Activated CD8-positive, alpha-beta memory T cell treated with anti-CD3 and anti-CD28 coated beads, Interleukin-2, amount 50 U/mL, for 1 hour (primary cell): Measurements from ENCODE around the gene GAPDHS.

Experiments
- DNase-seq: peaks from one replicate; pipeline ENCODE4 v3.0.0-alpha.2; 2020; ENCODE audit errors: extremely low read depth

GAPDHS gene

DNA sequence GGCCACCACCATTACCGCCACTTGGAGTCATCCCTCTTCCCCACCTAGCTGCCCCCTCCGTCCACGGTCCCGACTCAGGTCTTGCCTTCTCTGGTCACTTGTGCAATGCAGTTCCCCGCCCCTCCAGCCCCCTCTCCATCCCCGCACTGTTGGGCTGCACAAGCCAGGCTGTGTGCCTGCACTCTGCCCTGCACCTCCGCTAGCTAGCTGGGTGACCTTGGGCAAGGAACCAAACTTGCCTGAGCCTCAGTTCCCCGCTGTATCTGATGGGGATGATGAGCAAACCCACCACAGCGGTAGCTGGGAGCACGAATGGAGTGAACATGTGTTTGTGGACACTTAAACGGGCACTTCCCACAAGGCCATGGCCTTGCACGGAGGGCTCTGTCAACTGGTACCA, 6.6 kb downstream of the GAPDHS start:
- DNase-seq = no peak

DNA sequence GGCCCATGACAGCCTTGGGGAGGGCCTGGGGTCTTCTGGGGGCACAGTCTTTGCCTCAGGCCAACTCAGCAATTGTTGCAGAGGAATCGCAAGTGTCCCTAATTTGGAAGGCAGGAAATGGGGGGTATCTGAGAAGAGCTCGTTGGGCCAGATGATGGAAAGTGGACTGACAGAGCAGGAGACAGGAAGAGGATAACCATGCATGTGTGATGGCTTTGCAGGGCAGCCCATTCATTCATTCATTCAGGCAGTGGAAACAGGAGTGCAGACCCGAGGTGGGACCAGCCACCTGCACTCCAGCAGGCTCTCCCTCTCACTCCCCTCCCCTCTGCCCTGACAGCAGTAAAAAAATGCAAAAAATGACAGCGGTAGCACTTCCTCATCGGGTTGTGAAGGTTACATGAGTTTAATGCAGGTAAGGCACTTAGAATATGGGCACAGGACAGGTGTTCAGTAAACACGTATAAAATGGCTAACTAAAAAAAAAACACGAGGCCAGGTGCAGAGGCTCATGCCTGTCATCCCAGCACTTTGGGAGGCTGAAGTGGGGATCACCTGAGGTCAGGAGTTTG, 7.2 kb downstream of the GAPDHS start:
- no peak for DNase-seq

DNA sequence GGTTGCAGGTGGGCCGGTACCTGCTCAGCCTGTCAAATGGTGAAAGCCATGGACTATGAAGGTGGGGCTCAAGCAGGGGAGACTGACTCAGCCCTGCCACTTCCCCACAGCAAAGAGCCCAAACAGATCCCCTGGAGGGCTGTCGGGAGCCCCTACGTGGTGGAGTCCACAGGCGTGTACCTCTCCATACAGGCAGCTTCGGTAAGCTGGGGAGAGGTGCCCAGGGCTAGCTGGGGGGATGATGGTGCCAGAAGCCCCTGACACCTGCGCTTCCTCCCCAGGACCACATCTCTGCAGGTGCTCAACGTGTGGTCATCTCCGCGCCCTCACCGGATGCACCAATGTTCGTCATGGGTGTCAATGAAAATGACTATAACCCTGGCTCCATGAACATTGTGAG, 9.0 kb downstream of the GAPDHS start:
- DNase-seq = no peak

DNA sequence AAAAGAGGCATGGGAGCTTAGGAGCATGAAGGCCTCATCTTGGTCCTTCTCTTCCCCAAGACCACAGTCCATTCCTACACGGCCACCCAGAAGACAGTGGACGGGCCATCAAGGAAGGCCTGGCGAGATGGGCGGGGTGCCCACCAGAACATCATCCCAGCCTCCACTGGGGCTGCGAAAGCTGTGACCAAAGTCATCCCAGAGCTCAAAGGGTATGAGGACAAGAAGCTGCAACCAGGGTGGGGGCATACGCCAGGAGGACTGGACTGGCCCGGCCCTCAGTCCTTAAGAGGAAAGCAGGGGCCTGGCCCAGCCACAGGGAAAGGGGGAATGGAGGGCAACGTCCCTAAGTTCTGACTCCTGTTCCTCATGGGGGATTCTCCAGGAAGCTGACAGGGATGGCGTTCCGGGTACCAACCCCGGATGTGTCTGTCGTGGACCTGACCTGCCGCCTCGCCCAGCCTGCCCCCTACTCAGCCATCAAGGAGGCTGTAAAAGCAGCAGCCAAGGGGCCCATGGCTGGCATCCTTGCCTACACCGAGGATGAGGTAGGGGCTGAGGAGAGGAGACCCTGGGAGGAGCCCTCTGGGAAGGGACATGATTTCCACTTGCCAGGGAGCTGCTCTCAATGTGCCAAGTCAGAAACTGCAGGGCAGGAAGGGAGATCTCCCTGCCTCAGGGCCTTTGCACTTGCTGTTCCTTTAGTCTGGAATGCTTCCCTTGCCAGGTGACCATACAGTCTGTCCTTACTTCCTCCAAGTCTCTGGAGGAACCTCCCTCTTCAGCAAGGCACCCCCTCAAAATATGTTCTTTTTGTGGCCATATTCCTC, 10.2 kb downstream of the GAPDHS start:
- no peak for DNase-seq

DNA sequence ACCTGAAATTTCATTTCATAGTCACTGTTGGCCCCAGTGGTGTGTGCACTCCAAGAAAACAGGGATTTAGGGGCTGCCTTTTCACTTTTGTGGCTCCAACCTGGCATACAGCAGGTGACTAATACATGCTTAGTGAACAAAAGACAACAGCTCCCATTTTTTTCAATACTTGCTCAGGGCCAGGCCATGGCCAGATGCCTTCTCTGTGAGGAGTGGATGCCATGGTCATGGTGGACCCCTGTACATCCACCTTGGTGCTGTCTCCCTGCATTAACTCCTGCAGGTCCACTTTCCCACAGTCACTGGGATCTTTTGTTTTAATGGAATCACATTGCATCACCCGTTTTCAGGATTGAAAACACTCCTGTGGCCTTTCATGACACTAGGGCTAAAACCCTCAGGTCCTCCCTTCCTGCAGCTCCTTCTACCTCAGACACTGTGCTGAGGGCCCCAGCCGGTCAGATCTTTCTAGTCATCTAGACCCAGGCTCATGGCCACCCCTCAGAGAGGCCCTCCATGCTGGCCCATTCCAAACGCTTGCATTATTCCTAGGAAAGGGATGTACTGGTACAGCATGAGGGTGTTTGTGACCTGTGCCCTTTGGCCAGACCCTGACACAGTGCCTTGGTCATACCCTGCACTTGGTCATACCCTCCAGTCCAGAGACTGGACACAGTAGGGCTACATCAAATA, 11.0 kb downstream of the GAPDHS start:
- no peak for DNase-seq

DNA sequence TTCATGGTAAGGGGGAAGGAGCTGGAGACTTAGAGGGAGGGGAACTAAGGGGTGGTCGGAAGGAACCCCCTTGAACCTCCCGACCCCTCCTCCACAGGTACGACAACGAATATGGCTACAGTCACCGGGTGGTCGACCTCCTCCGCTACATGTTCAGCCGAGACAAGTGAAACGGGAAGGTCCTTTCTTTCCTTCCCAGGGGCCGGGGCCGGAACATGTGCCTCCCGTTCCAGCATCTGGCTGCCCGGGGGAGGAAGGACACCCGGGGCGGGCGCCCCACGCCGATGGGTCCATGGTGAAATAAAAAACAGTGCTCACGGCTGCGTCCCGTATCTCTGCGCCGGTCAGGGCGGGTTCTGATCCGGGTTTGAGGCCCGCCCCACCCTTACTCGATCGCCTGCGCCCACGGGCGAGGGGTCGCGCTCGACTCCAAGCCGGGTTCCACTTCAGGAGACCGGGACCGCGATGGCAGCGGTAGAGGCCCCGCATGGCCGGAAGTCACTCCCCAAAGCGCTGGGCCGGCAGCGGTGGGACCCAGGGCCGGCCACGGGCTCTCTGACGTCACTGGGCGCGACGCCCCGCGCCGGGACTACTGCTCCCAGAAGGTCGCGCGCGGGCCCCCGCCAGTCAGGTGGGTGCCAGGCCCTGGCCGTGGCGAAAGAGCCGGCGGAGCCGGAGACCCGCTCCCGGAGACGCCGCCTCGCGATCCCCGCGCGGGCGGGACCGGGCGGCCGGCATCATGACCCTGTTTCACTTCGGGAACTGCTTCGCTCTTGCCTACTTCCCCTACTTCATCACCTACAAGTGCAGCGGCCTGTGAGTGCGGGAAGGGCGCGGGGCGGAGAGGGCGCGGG, 12.0 kb downstream of the GAPDHS start, which contains the start of gene TMEM147:
TSS of gene TMEM147 (plus strand) at position 626 of the 854 bp plus-strand sequence. CDS start at position 740, 114 bp downstream.
- DNase-seq = no peak

DNA sequence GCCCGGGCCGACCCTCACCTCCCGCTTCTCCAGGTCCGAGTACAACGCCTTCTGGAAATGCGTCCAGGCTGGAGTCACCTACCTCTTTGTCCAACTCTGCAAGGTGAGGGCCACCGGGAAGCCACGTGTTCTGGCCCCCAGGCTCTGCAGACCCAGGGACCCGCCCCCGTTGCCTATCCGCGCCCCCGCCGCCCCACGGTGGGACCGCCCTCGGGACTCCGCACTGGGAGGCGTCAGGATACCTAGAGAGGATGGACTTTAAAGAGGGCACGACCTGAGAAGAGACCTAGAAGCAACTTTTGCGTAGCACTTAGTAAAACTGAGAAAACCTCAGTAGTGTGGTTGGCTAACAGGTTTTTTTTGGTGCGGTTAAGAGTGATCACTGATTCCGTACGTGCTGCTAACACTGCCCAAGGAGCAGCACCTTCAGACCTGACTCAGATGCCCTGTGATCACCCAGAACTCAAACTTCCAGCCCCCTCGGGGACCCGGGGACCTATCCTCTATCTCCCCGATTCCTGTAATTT, 12.7 kb downstream of the GAPDHS start:
- no peak for DNase-seq

DNA sequence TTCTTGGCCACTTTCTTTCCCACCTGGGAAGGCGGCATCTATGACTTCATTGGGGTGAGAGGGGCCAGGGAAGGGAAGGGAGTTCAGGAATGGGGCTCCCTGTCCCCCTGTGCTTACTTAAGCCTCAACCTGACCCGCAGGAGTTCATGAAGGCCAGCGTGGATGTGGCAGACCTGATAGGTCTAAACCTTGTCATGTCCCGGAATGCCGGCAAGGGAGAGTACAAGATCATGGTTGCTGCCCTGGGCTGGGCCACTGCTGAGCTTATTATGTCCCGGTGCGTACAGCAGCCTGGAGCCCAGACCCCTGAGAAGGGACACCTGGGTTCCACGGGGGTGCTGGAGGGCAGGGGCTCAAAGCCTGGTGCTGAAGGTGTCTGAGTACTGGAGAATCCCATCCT, 13.3 kb downstream of the GAPDHS start:
- DNase-seq = no peak

DNA sequence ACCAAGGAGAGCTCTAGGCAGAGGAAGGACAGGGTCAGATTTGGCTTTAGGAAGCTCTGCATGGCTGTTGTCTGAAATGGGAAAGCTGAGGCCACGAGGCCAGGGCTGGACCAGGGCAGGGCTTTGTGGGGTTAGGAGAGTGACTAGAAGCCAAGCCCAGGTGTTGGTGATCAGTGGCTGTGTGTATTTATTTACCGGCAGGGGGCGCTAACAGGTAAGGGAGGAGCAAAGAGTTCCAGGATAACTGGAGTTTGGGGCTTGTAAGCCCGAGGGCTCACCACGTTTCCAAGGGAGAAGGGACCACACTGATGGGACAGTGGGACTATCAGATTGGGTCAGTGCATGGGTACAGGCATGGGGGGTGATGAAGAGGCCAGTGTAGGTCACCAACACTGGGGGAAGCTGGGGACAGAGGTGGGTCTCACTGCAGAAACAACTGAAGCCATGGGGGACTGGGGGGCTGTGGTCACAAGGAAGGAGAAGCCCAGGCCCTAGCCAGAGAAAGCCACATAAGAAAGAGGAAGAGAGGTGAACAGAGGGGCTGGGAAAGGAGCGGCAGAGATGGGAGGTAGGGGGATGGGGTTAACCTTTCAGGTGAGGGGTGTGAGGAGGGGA, 16.0 kb downstream of the GAPDHS start:
- DNase-seq = peak; percentile 33

DNA sequence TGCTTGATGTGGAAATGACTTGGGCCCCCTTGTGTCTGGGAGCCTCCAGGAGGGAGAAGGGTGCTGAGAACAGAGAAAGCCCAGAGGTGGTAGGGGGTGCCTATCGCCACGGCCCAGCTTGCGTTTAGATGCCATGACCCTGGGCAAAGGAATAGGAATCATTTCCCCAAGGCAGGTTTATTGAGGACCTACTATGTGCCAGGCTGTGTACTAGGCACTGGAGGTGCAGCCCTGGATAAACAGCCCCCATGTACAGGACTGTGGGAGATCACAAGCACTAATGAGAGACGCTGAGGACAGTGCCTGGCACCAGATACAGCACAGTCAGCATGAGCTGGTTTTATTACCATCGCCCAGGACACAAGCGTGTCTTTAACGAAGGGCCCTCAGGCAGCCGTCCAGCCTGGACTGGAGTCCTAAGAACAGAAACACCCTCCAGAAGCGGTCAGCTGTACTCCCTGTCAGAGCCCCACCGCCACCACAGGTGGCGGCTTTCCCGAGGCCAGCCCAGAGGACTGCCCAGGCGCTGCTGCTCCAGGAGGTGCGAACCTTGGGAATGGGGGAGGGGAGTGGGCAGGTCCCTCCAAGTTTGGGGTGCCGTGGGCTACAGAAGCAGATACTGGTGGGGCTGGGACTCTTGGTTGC, 16.7 kb downstream of the GAPDHS start:
- no peak for DNase-seq

DNA sequence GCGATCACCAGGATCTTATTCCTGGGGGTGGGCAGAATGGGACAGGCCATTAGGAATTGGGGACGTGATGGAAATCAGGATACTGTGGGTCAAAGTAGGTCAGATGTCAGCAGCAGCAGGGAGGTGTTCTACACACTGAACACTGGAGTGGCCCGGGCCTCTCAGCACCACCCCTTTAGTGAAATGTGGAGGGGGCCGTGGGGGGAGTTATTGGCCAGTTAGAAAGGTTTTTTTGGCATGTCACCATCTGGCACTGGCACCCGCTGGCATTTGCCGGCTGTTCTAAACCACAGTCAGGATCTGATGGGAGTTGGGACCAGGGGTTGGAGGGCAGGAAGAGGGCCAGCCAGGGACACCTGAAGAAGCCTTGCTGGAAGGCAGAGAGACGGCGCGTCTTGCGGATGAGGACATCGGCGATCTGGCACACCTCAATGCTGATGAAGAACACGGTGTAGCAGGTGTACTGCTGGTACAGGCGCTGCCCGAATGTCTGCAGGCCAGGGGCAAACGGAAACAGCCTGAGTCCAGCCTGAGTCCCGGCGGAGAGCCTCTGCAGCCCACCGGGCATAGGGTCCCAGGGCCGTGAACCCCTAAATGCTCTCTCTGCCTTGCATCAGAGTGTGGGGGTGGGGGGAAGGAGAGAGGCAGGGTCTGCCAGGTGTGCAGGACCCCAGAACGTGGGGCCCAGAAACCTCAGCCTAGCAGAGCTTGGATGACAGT, 18.0 kb downstream of the GAPDHS start:
- no peak for DNase-seq

DNA sequence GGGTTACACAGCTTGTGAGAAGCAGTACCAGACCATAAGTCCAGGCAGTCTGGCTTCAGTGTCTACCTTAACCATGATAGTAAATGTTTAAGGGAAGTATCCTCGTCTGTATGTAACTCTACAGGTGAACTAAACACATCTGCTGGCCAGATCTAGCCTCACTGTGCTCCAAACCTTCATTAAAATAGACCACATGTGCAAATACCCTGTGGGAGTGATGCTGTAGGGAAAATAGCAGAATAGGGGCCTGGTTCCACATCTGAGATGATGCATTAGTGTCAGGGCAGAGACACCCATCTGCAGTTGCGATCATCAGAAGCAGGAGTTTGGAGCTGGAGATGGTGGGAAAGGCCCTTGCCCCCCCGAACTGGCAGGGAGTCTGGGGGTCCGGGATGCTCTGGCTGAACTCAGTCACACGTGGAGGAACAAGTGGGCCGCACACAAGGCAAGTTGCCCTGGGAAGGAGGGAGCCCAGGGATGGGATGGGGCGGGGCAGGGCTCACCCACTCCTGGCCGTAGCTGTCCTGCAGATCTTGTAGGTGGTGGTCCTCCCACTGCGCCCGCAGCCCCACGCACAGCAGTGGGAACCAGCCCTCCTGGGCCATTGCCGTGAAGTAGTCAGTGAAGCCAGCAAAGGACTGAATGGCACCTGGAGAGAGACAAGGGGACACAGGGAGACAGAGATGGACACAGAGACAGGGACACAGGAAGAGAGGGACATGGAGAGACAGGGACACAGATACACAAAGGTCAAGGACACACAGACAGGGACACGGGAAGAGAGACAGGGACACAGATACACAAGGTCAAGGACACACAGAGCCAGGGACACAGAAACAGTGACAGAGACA, 19.5 kb downstream of the GAPDHS start:
- no peak for DNase-seq

DNA sequence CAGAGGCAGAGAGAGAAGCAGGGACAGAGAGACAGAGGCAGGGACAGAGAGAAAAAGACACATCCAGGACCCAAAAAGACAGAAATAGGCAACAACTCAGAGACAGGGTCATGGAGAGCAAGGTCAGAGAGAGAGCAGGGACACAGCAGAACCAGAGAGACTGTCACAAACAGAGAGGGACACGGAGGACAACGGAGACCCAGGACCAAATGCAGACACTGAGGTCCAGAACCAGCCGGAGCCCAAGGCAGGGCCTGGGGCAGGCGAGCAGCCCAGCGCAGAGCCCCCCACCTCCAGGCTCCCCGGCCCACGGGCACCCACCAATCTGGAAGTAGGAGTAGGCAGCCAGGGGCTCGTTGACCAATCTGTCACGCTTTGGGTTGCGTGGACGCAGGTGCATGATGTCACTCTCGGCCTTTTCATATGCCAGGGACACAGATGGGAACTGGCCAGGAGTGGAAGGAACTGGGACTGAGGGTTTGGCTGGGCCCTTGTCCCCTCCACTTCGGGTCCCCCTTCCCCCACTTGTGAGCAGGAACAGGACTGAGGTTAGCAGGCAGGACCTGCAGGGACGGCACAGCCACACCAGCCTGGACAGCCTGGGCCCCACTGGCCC, 20.2 kb downstream of the GAPDHS start:
- no peak for DNase-seq

DNA sequence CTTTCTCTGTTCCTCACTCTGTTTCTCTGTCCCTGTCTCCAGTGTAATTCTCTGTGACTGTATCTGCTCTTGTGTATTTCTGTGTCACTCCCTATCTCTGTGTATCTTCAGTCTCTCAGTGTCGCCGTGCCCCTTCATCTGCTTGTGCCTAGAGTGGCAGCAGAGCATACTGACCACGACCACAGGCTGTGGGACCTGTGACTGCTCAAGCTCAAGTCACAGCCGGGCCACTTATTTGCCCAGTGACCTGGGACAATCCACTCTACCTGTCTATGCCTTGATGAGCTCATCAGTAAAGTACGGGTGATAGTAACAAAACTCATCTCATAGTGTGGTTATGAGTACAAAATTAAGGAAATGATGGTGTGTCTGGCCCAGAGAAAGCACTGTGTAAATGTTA, 20.8 kb downstream of the GAPDHS start:
- no peak for DNase-seq

DNA sequence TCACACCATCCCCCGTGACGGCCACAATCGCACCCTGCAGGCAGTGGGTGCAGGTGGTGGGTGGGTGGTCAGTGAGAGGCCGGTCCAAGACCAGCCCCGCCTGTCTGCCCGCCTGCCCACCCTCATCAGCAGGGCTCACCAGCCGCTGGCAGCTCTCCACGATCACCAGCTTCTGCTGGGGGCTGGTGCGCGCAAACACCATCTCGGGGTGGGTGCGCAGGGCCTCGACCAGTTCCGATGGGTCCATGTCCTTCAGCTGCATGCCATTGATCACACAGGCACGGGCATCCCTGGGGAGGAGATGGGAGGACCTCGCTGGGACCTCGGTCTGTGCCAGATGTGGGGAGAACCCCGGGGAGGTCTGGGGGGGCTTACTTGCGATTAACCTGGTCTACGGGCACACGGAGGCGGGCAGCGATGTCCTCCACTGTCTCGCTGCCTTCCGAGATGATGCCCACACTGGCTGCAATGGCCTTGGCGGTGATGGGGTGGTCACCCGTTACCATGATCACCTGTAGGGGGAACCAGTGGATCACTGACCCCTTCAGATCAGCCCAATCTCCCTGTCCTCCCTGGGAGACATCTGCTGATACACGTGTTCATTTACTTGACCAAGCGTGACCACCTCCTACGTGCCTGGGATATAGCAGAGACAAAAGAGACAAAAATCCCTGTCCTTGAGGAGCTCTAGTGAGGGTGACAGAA, 22.2 kb downstream of the GAPDHS start:
- DNase-seq = no peak

DNA sequence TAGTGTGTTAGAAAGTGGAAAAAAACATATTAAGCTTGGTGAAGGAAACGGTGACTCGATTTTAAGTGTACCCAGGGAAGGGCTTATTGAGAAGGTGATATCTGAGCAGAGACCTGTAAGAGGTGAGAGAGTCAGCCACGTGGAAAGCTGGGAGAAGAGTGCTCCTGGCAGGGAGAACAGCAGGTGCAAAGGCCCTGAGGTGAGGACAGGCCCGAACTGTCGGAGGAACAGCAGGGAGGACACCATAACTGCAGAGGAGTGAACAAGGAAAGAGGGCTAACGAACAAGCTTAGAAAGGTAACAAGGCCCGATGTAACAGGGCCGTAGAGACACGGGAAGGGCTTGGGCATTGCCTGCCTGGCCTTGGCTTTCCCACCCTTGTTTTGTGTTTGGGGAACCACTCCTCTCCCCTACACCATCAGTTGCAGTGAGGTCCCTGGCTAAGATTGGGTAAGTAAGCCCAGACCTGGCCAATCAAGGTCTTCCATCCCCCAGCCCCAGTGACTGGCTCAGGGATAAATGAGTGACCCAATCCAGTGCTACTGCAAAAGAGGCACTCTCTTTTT, 22.9 kb downstream of the GAPDHS start:
- DNase-seq = no peak

DNA sequence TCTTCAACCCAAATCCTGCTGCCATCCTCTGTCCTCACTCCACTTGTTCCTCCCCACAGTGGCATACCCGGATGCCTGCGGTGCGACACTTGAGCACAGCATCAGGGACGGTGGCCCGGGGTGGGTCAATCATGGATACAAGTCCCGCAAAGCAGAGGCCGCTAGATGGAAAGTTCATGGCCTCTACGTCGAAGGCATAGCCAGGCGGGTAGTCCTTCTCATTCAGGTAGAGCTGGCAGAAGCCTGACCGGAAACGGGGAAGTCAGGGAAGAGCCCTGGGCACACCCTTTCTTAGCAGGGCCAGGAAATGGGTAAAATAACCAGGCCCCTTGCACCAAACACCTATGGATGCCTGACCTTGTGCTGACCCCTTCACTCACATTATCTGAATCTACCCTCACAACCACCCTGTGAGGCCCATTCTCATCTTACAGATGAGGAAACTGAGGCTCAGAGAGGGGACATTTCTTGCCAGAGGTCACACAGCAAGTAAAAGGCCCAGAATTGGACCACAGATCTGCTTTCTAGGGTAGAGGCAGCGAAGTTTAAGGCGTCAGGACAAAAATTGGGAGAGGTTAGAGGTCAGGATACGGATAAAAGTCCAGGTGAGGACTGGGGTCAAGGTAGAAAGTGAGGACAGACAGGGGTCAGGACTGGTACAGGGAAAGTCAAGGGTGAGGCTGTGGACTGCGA, 23.7 kb downstream of the GAPDHS start:
- no peak for DNase-seq
